Right lobe of liver (tissue), 4 donors: ENCODE results near the gene FRG1.

Source experiments
- CTCF ChIP-seq, 4 donors: fragments of 200-600 bp in 3 of 4; fragments of 450-650 bp in 1 of 4; IDR thresholded peaks; one replicate each; pipeline versions ENCODE4 v1.5.1 to v1.8.0; 2016 to 2022; ENCODE audit warnings: antibody characterized with exemption in 4 of 4, mild to moderate bottlenecking in 2 of 4
- POLR2A ChIP-seq: fragments of 450-650 bp; IDR thresholded peaks from one replicate; pipeline ENCODE4 v1.6.1; 2017; ENCODE audit warnings: antibody characterized with exemption, mild to moderate bottlenecking
- donor health status: DM: no; HTN: no; CAD: no.
- donor health status: DM: no; HTN: no; CAD: no.
- donor health status: DM: no; HTN: yes; CAD: no.

GRCh38 chr4:189979196-189980047, 38.8 kb downstream of the FRG1 start:
- TF ChIP-seq CTCF (IDR thresholded peaks at IDR 0.05) = no peak
- no peak for TF ChIP-seq POLR2A
